ENCODE results near the gene TMEM51. TPM values are rescaled to one million over a fixed set of nuclear protein-coding genes. Genes with fewer than 3 reads are reported as not detected.

The TMEM51 gene
- total and polyA plus RNA-seq, 9 donors, result 5.0 to 12.1 (median 8.0) TPM

DNA sequence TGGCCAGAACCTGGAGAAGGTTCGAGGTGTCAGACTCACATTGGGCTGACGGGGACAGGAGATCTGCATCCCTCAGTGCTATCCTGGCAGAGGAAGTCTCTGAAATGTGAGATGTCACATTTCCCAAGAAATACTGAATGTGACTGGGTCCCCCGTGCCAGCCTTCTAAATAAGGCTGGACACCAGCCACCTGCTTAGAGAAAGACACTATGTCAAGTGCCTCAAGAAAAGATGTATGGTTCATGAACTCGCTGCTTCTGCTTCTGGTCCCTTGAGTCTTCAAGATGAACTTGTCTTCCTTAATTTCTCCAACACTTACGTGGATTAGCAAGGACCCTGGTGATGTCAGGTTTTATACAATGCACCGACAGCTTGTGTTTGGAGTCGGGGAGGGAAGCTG is 51.4 kb downstream of the TMEM51 start:
- DNase-seq, result no peak
- no peaks in the 10 kb centered on the region for H3K27me3 ChIP-seq (ENCODE audit: control insufficient read depth, insufficient read depth, low read length)
- peaks cover 16% of the 10 kb centered on the region for H3K4me1 ChIP-seq (ENCODE audit: control insufficient read depth, insufficient read depth, low read length)
- H3K9me3 ChIP-seq (replicated peaks; ENCODE audit: control insufficient read depth, low read depth, low read length), result no peaks in the 10 kb centered on the region
- no peak overlapping the region for H3K27ac ChIP-seq (ENCODE audit: low read length)
- no peak overlapping the region for H3K4me3 ChIP-seq (ENCODE audit: low read length)
- WGBS (ENCODE audit: insufficient coverage), result 90% methylated on average over 6 of the region's 7 CpGs
- H3K36me3 ChIP-seq (ENCODE audit: control insufficient read depth, insufficient read depth, low read length), result no peaks in the 10 kb centered on the region

DNA sequence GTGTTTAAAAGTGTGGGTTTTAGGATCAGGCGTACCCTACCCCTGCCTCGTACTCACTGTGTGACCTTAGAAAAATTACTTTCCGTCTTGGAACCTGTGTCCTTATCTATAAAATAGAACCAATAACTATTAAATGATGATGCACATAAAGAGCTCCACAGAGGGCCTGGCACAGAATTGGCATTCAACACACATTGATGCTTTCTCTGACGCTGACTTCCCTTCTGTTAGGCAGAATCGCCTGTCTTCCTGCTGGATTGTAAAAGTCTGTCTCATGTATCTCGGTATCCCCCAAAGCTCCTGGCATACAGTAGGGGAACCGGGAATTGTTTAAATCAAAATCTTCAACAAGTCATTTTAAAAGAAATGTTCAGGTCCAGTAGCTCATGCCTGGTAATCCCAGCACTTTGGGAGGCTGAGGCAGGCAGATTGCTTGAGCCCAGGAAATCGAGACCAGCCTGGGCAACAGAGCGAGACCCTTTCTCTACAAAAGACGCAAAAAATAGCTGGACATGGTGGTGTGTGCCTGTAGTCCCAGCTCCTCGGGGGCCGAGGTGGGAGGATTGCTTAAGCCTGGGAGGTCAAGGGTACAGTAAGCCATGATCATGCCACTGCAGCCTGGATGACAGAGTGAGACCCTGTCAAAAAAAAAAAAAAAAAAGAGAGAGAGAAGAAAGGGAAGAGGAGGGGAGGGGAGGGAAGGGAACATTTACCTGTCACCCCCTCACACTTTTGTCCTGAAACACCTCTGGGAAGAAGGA is 52.2 kb downstream of the TMEM51 start:
- 84% methylated on average over 7 of the region's 12 CpGs for WGBS (ENCODE audit: insufficient coverage)
- H3K4me1 ChIP-seq (ENCODE audit: control insufficient read depth, insufficient read depth, low read length), result peaks cover 16% of the 10 kb centered on the region
- H3K9me3 ChIP-seq (replicated peaks; ENCODE audit: control insufficient read depth, low read depth, low read length), result no peaks in the 10 kb centered on the region
- no peak overlapping the region for H3K27ac ChIP-seq (ENCODE audit: low read length)
- no peak overlapping the region for H3K4me3 ChIP-seq (ENCODE audit: low read length)
- no peaks in the 10 kb centered on the region for H3K27me3 ChIP-seq (ENCODE audit: control insufficient read depth, insufficient read depth, low read length)
- no peaks in the 10 kb centered on the region for H3K36me3 ChIP-seq (ENCODE audit: control insufficient read depth, insufficient read depth, low read length)
- no peak for DNase-seq

DNA sequence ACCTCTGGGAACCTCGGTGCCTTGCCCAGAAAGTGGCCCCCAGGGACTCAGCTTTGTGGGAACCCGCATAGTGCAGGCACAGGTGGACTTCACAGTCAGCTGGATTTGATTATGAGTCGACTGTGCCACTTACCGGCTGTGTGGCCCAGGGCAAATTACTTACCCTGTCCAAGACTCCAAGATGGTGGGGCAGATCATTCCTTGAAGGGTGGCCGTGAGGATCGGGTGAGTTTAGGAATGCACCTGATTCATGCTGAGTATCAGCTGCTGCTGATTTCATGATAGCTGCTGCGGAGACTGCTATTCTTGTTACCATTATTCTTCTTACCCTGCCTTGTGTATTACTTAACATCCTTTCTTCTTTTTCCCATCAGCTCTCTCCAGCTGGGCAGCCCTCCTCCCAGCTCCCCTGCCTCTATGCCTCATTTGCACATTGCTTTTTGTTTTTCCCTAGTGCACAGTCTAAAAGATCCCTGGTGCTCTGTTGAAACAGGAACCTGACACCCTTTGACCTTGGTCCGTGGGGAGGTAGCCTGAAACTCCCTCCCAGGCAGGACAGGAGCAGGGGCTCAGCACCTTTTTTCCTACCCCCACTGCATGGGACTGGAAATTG is 53.0 kb downstream of the TMEM51 start:
- Histone ChIP-seq H3K27ac (ENCODE audit: low read length) (no peak overlapping the region), H3K4me1 (ENCODE audit: control insufficient read depth, insufficient read depth, low read length) (peaks cover 16% of the 10 kb centered on the region), H3K36me3 (ENCODE audit: control insufficient read depth, insufficient read depth, low read length) (no peaks in the 10 kb centered on the region), H3K9me3 (replicated peaks; ENCODE audit: control insufficient read depth, low read depth, low read length) (no peaks in the 10 kb centered on the region), H3K27me3 (ENCODE audit: control insufficient read depth, insufficient read depth, low read length) (no peaks in the 10 kb centered on the region), H3K4me3 (ENCODE audit: low read length) (no peak overlapping the region)
- WGBS (ENCODE audit: insufficient coverage), result 29% methylated on average over 7 of the region's 8 CpGs
- DNase-seq, result no peak

DNA sequence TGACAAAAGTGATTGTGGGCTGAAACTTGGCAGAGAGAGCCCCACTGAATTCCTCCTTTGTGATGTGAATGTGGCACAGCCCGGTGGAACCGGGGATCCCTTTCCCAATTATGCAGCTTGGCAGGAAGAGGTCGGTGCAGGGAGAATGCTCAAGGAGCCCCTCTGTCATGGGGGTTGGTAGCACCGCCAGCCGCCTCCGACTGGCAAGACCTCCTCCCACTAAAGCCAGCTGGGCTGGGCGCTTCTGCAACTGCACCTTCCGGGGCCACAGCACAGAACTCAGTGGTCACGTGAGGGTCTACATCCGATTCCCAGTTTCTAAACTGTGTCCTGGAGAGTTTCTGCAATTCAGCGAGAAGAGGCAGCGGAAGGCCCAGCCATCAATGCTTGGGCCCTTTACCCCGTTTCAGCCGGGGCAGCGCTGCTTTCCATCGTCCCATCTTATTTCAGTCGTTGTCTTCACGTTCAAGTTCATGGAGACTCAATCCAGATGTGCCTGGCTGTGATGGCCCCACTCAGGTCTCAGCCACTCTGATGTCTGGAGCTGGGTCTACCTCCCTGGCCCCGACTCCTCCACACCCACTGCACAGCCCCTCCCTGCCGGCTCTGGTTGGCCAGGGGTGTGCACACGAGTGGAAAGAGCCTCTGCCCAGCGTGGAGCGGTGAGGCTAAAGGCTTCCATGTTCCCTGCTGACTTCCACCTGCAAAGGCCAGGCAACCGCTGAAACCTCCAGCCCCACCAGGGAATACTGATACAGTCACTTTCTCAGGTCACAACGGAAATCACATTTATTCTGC is 53.7 kb downstream of the TMEM51 start:
- no peak for DNase-seq
- no peak overlapping the region for H3K4me3 ChIP-seq (ENCODE audit: low read length)
- WGBS (ENCODE audit: insufficient coverage), result 44% methylated on average over 24 of the region's 25 CpGs
- no peaks in the 10 kb centered on the region for H3K27me3 ChIP-seq (ENCODE audit: control insufficient read depth, insufficient read depth, low read length)
- H3K9me3 ChIP-seq (replicated peaks; ENCODE audit: control insufficient read depth, low read depth, low read length), result no peaks in the 10 kb centered on the region
- H3K27ac ChIP-seq (ENCODE audit: low read length), result no peak overlapping the region
- peaks cover 16% of the 10 kb centered on the region for H3K4me1 ChIP-seq (ENCODE audit: control insufficient read depth, insufficient read depth, low read length)
- no peaks in the 10 kb centered on the region for H3K36me3 ChIP-seq (ENCODE audit: control insufficient read depth, insufficient read depth, low read length)

DNA sequence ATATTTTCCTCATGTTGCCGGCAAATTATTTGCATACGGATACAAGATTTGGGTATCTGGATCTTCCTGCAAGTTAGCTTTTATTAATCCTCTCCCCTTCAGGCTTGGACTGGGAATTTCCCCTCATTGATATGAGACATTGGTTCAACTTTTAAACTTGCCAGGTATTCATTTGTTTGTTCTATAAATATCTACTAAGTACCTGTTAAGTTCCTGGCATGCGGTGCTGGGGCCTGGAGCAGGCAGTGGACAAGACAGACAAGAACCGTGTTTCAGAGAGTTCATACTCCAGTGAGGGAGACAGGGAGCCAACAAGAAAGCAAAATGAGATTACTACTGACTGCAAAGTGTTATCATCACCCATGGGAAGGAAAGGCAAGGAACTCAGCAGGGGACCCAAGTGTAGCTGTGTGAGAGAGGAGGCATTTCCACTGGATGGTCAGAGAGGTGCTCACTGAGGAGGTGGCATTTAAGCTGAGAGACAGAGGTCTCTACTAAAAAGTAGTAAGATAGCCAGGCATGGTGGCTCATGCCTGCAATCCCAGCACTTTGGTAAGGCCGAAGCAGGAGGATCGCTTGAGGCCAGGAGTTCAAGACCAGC is 54.4 kb downstream of the TMEM51 start:
- no peak for DNase-seq
- H3K36me3 ChIP-seq (ENCODE audit: control insufficient read depth, insufficient read depth, low read length), result no peaks in the 10 kb centered on the region
- no peaks in the 10 kb centered on the region for H3K27me3 ChIP-seq (ENCODE audit: control insufficient read depth, insufficient read depth, low read length)
- 58% methylated on average over 2 of the region's 6 CpGs for WGBS (ENCODE audit: insufficient coverage)
- H3K27ac ChIP-seq (ENCODE audit: low read length), result no peak overlapping the region
- peaks cover 23% of the 10 kb centered on the region for H3K4me1 ChIP-seq (ENCODE audit: control insufficient read depth, insufficient read depth, low read length)
- H3K9me3 ChIP-seq (replicated peaks; ENCODE audit: control insufficient read depth, low read depth, low read length), result no peaks in the 10 kb centered on the region
- no peak overlapping the region for H3K4me3 ChIP-seq (ENCODE audit: low read length)

DNA sequence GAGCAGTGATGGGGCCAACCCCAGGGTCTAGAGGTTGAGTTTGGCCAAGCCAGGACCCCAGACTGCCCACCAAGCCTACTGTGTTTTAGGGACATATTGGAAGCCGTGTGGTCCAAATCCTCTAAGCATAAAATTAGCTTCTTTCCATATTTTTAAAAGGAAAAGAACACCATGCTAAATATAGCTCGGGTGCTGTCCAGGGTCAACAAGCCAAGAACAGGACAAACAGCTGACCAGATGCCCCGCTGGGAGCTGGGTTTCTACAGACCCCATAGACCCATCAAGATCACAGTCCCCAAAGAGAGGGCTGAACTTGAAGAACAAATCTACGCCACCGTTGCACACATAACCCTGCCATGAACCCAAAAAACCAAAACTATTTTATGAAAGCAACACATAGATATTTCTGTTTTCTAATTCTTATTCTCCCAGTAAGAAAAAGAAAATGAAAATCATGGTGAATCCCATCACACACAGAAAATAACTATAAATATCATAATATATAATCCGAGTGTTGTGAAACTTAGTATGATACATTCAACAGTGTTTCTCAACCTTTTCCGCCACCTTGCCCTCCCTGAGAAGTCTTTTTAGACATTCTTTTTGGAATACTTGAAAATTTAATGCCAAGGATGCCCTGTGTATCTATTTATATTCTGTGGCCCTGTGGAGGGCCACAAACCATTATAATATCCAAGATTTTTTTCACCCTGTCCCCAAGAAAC is 57.3 kb downstream of the TMEM51 start:
- no peak overlapping the region for H3K27ac ChIP-seq (ENCODE audit: low read length)

DNA sequence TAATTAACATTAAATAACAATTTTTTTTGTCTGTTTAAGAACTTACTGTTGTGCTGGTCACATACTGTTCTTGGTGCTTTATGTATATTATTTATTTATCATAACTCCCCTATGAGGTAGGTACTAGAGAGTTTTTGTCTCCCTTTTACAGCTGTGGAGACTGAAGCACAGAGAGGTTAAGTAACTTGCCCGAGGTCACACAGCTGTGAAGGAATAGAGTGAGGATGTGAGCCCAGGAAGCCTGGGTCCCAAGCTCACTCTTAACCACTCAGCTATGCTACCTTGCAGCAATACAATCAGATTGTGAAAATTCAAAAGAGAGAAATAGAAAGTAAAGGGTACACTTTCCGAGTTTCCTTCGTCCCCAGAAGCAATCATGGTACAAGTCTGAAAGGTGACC is 57.9 kb downstream of the TMEM51 start:
- peaks cover 6% of the 10 kb centered on the region for H3K36me3 ChIP-seq (ENCODE audit: control insufficient read depth, insufficient read depth, low read length)
- WGBS (ENCODE audit: insufficient coverage), result no CpG with 5 or more reads among the region's 3 CpGs
- peaks cover 43% of the 10 kb centered on the region for H3K4me1 ChIP-seq (ENCODE audit: control insufficient read depth, insufficient read depth, low read length)

More for the DNA sequence above, 57.3 kb downstream of the TMEM51 start:
- Histone ChIP-seq H3K4me1 (ENCODE audit: control insufficient read depth, insufficient read depth, low read length) (peaks cover 45% of the 10 kb centered on the region), H3K27me3 (ENCODE audit: control insufficient read depth, insufficient read depth, low read length) (no peaks in the 10 kb centered on the region), H3K4me3 (ENCODE audit: low read length) (no peak overlapping the region), H3K36me3 (ENCODE audit: control insufficient read depth, insufficient read depth, low read length) (peaks cover 6% of the 10 kb centered on the region), H3K9me3 (replicated peaks; ENCODE audit: control insufficient read depth, low read depth, low read length) (no peaks in the 10 kb centered on the region)
- no peak for DNase-seq
- WGBS (ENCODE audit: insufficient coverage), result no CpG with 5 or more reads among the region's 7 CpGs

DNA sequence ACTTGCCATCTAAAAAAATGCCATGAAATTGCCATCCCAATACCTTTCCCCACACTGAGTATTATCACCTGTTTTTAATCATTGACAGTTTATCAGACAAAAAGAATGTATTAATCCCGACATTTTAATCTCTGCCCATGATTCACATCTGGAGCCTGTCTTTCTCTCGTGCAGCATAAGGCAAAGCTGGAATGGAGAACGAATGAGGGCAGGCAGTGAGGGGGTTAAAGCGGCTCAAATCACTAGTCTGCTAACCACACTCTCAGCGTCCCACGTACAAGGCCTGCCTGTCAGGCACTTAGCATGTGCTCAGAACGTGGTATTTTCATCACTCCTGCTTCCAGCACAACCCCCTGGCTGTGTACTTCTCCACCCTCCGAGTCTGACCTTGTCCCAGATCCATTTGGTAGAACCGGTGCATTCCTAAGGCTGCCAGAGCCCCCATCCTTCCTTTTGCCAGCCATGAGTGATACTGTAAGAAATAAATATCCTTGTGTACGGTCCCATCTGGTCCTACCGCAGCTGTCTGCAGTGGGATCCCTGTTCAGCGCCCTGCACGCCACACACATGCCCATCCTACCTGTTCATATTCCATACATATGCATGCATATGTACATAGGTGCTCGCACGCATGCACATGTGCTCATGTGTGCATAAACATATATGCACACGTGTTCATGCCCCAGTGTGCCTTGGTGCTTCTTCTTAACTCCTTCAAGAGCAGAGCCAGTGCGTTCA is 58.8 kb downstream of the TMEM51 start:
- Histone ChIP-seq H3K27ac (ENCODE audit: low read length) (no peak overlapping the region), H3K4me1 (ENCODE audit: control insufficient read depth, insufficient read depth, low read length) (peaks cover 34% of the 10 kb centered on the region)

More for the DNA sequence above, 57.9 kb downstream of the TMEM51 start:
- no peak overlapping the region for H3K27ac ChIP-seq (ENCODE audit: low read length)
- H3K27me3 ChIP-seq (ENCODE audit: control insufficient read depth, insufficient read depth, low read length), result no peaks in the 10 kb centered on the region
- no peaks in the 10 kb centered on the region for H3K9me3 ChIP-seq (replicated peaks; ENCODE audit: control insufficient read depth, low read depth, low read length)
- no peak overlapping the region for H3K4me3 ChIP-seq (ENCODE audit: low read length)
- no peak for DNase-seq

DNA sequence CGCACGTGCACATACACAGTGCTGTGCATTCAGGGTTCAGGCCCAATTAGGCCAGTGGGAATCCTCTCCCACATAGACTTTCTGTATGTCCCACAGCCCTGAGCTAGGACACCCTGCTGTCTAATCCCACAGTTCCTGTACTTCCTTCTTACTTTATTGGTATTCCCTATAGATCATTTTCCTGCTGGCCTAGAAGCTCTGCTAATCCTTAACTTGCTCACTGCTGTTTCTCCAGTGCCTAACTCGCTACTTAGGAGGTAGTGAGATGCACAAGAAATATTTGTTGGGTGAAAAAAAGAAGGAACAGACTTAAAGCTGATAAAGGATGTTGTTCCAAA is 59.4 kb downstream of the TMEM51 start:
- Histone ChIP-seq H3K27ac (ENCODE audit: low read length) (no peak overlapping the region), H3K4me1 (ENCODE audit: control insufficient read depth, insufficient read depth, low read length) (peaks cover 33% of the 10 kb centered on the region), H3K4me3 (ENCODE audit: low read length) (no peak overlapping the region), H3K36me3 (ENCODE audit: control insufficient read depth, insufficient read depth, low read length) (peaks cover 6% of the 10 kb centered on the region), H3K27me3 (ENCODE audit: control insufficient read depth, insufficient read depth, low read length) (no peaks in the 10 kb centered on the region), H3K9me3 (replicated peaks; ENCODE audit: control insufficient read depth, low read depth, low read length) (no peaks in the 10 kb centered on the region)
- DNase-seq, result no peak
- 76% methylated on average over 2 of the region's 3 CpGs for WGBS (ENCODE audit: insufficient coverage)

More for the DNA sequence above, 58.8 kb downstream of the TMEM51 start:
- no peaks in the 10 kb centered on the region for H3K27me3 ChIP-seq (ENCODE audit: control insufficient read depth, insufficient read depth, low read length)
- DNase-seq, result no peak
- H3K4me3 ChIP-seq (ENCODE audit: low read length), result no peak overlapping the region
- WGBS (ENCODE audit: insufficient coverage), result 60% methylated on average over 12 of the region's 17 CpGs
- peaks cover 6% of the 10 kb centered on the region for H3K36me3 ChIP-seq (ENCODE audit: control insufficient read depth, insufficient read depth, low read length)
- no peaks in the 10 kb centered on the region for H3K9me3 ChIP-seq (replicated peaks; ENCODE audit: control insufficient read depth, low read depth, low read length)

Data from muscle of leg (tissue), 11 donors.